Measurements from ENCODE around the gene WWTR1.

The WWTR1 gene

GRCh38 chr3:149480326-149481017, 177.4 kb downstream of the WWTR1 start:
- no peaks in the 10 kb centered on the region for H3K27me3 Mint-ChIP-seq
- H3K4me3 Mint-ChIP-seq, result no peak overlapping the region
- no peaks in the 10 kb centered on the region for H3K36me3 Mint-ChIP-seq (ENCODE audit: low read depth)
- intact Hi-C loops (cut with micrococcal nuclease), result loop anchor here (1.0 to 10.0 kb wide), 4 partner anchors 87 to 358 kb away; no protein-coding TSS in a partner anchor
- no peaks in the 10 kb centered on the region for H3K9me3 Mint-ChIP-seq
- peaks cover 20% of the 10 kb centered on the region for H3K4me1 Mint-ChIP-seq (ENCODE audit: low read depth)
- H3K27ac Mint-ChIP-seq, result no peak overlapping the region

- Mint-ChIP-seq H3K27me3 (no peaks in the 10 kb centered on the region), H3K4me1 (ENCODE audit: low read depth) (peaks cover 26% of the 10 kb centered on the region), H3K36me3 (ENCODE audit: low read depth) (no peaks in the 10 kb centered on the region), H3K4me3 (no peak overlapping the region), H3K27ac (no peak overlapping the region), H3K9me3 (no peaks in the 10 kb centered on the region)
- intact Hi-C loops (cut with micrococcal nuclease), result loop anchor here (1.0 to 10.0 kb wide), 4 partner anchors 86 to 357 kb away; no protein-coding TSS in a partner anchor
Observed at GRCh38 chr3:149479621-149480325, 178.1 kb downstream of the WWTR1 start.

GRCh38 chr3:149476225-149476624, 181.6 kb downstream of the WWTR1 start:
- intact Hi-C loops (cut with micrococcal nuclease), result no loop called here
- Mint-ChIP-seq H3K9me3 (no peaks in the 10 kb centered on the region), H3K27ac (no peak overlapping the region), H3K4me1 (ENCODE audit: low read depth) (peaks cover 48% of the 10 kb centered on the region), H3K4me3 (no peak overlapping the region), H3K27me3 (no peaks in the 10 kb centered on the region), H3K36me3 (ENCODE audit: low read depth) (no peaks in the 10 kb centered on the region)

GRCh38 chr3:149475451-149476060, 182.3 kb downstream of the WWTR1 start:
- H3K9me3 Mint-ChIP-seq, result no peaks in the 10 kb centered on the region
- no peak overlapping the region for H3K4me3 Mint-ChIP-seq
- intact Hi-C loops (cut with micrococcal nuclease), result no loop called here
- H3K36me3 Mint-ChIP-seq (ENCODE audit: low read depth), result no peaks in the 10 kb centered on the region
- H3K4me1 Mint-ChIP-seq (ENCODE audit: low read depth), result peaks cover 45% of the 10 kb centered on the region
- no peaks in the 10 kb centered on the region for H3K27me3 Mint-ChIP-seq
- no peak overlapping the region for H3K27ac Mint-ChIP-seq

GRCh38 chr3:149474250-149474817, 183.5 kb downstream of the WWTR1 start, which contains the start of gene TM4SF4:
TSS of gene TM4SF4 (plus strand) at chr3:149474697. CDS start at chr3:149474878, 181 bp downstream.
- Mint-ChIP-seq H3K36me3 (ENCODE audit: low read depth) (no peaks in the 10 kb centered on the region), H3K27ac (no peak within 1 kb of the TSS), H3K4me3 (no peak within 1 kb of the TSS), H3K4me1 (ENCODE audit: low read depth) (peaks cover 45% of the 10 kb centered on the region), H3K27me3 (no peaks in the 10 kb centered on the region), H3K9me3 (no peaks in the 10 kb centered on the region)
- intact Hi-C loops (cut with micrococcal nuclease), result no loop called here

GRCh38 chr3:149473357-149474249, 184.2 kb downstream of the WWTR1 start:
- intact Hi-C loops (cut with micrococcal nuclease), result no loop called here
- H3K4me3 Mint-ChIP-seq, result no peak overlapping the region
- H3K4me1 Mint-ChIP-seq (ENCODE audit: low read depth), result peaks cover 45% of the 10 kb centered on the region
- no peak overlapping the region for H3K27ac Mint-ChIP-seq
- no peaks in the 10 kb centered on the region for H3K36me3 Mint-ChIP-seq (ENCODE audit: low read depth)
- no peaks in the 10 kb centered on the region for H3K9me3 Mint-ChIP-seq
- H3K27me3 Mint-ChIP-seq, result no peaks in the 10 kb centered on the region

- Mint-ChIP-seq H3K4me3 (no peak overlapping the region), H3K27ac (no peak overlapping the region), H3K9me3 (no peaks in the 10 kb centered on the region), H3K27me3 (no peaks in the 10 kb centered on the region), H3K4me1 (ENCODE audit: low read depth) (peaks cover 45% of the 10 kb centered on the region), H3K36me3 (ENCODE audit: low read depth) (no peaks in the 10 kb centered on the region)
- intact Hi-C loops (cut with micrococcal nuclease), result no loop called here
Observed at GRCh38 chr3:149472030-149472797, 185.6 kb downstream of the WWTR1 start.

- Mint-ChIP-seq H3K36me3 (ENCODE audit: low read depth) (no peaks in the 10 kb centered on the region), H3K4me1 (ENCODE audit: low read depth) (peaks cover 33% of the 10 kb centered on the region), H3K4me3 (no peak overlapping the region), H3K27me3 (no peaks in the 10 kb centered on the region), H3K27ac (no peak overlapping the region), H3K9me3 (no peaks in the 10 kb centered on the region)
- intact Hi-C loops (cut with micrococcal nuclease), result no loop called here
Observed at GRCh38 chr3:149470381-149470780, 187.4 kb downstream of the WWTR1 start.

GRCh38 chr3:149468504-149469212, 189.2 kb downstream of the WWTR1 start:
- intact Hi-C loops (cut with micrococcal nuclease), result no loop called here
- Mint-ChIP-seq H3K9me3 (no peaks in the 10 kb centered on the region), H3K4me3 (no peak overlapping the region), H3K36me3 (ENCODE audit: low read depth) (no peaks in the 10 kb centered on the region), H3K27ac (no peak overlapping the region), H3K4me1 (ENCODE audit: low read depth) (peaks cover 22% of the 10 kb centered on the region), H3K27me3 (no peaks in the 10 kb centered on the region)
